ENCODE results near the gene IGFBPL1.

DNA sequence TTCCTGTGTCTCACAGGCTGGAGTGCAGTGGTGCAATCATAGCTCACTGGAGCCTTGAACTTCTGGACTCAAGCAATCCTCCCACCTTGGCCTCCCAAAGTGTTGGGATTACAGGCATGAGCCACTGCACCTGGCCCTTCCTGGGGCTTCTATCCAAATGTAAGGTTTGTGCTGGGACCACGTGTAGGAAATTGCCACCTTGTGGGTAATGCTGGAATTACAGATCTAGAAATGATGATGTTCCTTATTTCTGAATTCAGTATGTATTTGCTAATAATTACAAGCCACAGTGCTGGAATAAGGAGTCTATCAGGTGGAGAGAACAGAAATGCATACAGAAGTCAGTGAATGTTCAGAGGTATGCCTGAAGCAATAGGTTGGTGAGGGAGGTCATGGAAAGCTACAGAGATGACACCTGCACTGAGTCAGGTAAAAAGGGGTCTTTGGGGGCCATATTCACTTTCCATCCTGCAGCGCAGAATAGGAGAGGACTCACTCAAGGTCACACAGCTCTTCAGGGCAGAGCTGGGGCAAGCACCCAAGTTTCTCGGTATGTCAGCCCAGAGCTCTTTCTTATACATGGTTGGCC lies 8.8 kb upstream of the IGFBPL1 start:
- TF ChIP-seq, protein P1, sequence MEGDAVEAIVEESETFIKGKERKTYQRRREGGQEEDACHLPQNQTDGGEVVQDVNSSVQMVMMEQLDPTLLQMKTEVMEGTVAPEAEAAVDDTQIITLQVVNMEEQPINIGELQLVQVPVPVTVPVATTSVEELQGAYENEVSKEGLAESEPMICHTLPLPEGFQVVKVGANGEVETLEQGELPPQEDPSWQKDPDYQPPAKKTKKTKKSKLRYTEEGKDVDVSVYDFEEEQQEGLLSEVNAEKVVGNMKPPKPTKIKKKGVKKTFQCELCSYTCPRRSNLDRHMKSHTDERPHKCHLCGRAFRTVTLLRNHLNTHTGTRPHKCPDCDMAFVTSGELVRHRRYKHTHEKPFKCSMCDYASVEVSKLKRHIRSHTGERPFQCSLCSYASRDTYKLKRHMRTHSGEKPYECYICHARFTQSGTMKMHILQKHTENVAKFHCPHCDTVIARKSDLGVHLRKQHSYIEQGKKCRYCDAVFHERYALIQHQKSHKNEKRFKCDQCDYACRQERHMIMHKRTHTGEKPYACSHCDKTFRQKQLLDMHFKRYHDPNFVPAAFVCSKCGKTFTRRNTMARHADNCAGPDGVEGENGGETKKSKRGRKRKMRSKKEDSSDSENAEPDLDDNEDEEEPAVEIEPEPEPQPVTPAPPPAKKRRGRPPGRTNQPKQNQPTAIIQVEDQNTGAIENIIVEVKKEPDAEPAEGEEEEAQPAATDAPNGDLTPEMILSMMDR (IDR thresholded peaks at IDR 0.05; ENCODE audit: low read depth, low read length, poor library complexity, severe bottlenecking), result peak; percentile 65
- TF ChIP-seq EZH2phosphoT487 (IDR thresholded peaks at IDR 0.05; ENCODE audit: borderline replicate concordance, low read length), result no peak
